Measurements from ENCODE around the gene KLK4.
"Not testable (repeated sequence)": the region's sequence is repeated elsewhere in the genome, so short reads cannot be mapped to it uniquely, and the experiment has no call there.

KLK4 gene

GRCh38 chr19:50912727-50913716 lies 1.8 kb upstream of the KLK4 start:
- DNase-seq (ENCODE audit: low read depth) = no peak

GRCh38 chr19:50912102-50912599 lies 956 bp upstream of the KLK4 start:
- DNase-seq (ENCODE audit: low read depth) = no peak

GRCh38 chr19:50910722-50911121 lies 473 bp downstream of the KLK4 start:
- no peak for DNase-seq (ENCODE audit: low read depth)

GRCh38 chr19:50909240-50910070 lies 1.7 kb downstream of the KLK4 start:
- no peak for DNase-seq (ENCODE audit: low read depth)

GRCh38 chr19:50908336-50908735 lies 2.9 kb downstream of the KLK4 start:
- no peak for DNase-seq (ENCODE audit: low read depth)

- no peak for DNase-seq (ENCODE audit: low read depth)
Observed at GRCh38 chr19:50906217-50906616, 5.0 kb downstream of the KLK4 start.

- DNase-seq (ENCODE audit: low read depth) = no peak
Observed at GRCh38 chr19:50902640-50903039, 8.6 kb downstream of the KLK4 start.

GRCh38 chr19:50899569-50899968 lies 11.6 kb downstream of the KLK4 start:
- no peak for DNase-seq (ENCODE audit: low read depth)

GRCh38 chr19:50898018-50898417 lies 13.2 kb downstream of the KLK4 start:
- DNase-seq (ENCODE audit: low read depth) = no peak

- no peak for DNase-seq (ENCODE audit: low read depth)
Observed at GRCh38 chr19:50897612-50898011, 13.6 kb downstream of the KLK4 start.

- no peak for DNase-seq (ENCODE audit: low read depth)
Observed at GRCh38 chr19:50897191-50897607, 14.0 kb downstream of the KLK4 start.

GRCh38 chr19:50896591-50897190 lies 14.5 kb downstream of the KLK4 start:
- no peak for DNase-seq (ENCODE audit: low read depth)

- DNase-seq (ENCODE audit: low read depth) = not testable (repeated sequence)
Observed at GRCh38 chr19:50896089-50896590, 15.1 kb downstream of the KLK4 start.

GRCh38 chr19:50894478-50895356 lies 16.5 kb downstream of the KLK4 start:
- no peak for DNase-seq (ENCODE audit: low read depth)

GRCh38 chr19:50893047-50893736 lies 18.0 kb downstream of the KLK4 start:
- no peak for DNase-seq (ENCODE audit: low read depth)

- no peak for DNase-seq (ENCODE audit: low read depth)
Observed at GRCh38 chr19:50891253-50891625, 20.0 kb downstream of the KLK4 start.

- DNase-seq (ENCODE audit: low read depth) = no peak
Observed at GRCh38 chr19:50890422-50891252, 20.6 kb downstream of the KLK4 start.

- no peak for DNase-seq (ENCODE audit: low read depth)
Observed at GRCh38 chr19:50889638-50890037, 21.6 kb downstream of the KLK4 start.

GRCh38 chr19:50882188-50882587 lies 29.0 kb downstream of the KLK4 start:
- no peak for DNase-seq (ENCODE audit: low read depth)

GRCh38 chr19:50880241-50880640 lies 31.0 kb downstream of the KLK4 start:
- DNase-seq (ENCODE audit: low read depth) = no peak

Measured in activated T-helper 1 cell treated with Interleukin-2 at 50 U/mL for 16 hours (primary cell).